Heart left ventricle (tissue), 16 donors: Measurements from ENCODE around the gene NSDHL. TPM values are rescaled to one million over a fixed set of nuclear protein-coding genes. Genes with fewer than 3 reads are reported as not detected.
A peak's percentile ranks its signal among the peaks of the same experiment; 100 is the strongest.

Source experiments
- ATAC-seq, 4 donors: fragments of 200-7000 bp; cut with Tn5 transposase; one replicate each; pipeline ENCODE4 v1.9.1; 2020 to 2022; ENCODE audit warnings: moderate library complexity in 4 of 4, mild to moderate bottlenecking in 3 of 4, moderate number of reproducible peaks in 1 of 4
- DNase-seq, 5 donors: peaks; one replicate each; pipeline ENCODE4 v3.0.0-alpha.2; 2020
- H3K27ac ChIP-seq, 12 donors: fragments of 200-600 bp; sonication (generic) in 4 of 12; one replicate each; pipeline versions ENCODE4 v1.5.0 to v1.8.0; 2016 to 2022; ENCODE audit warnings: mild to moderate bottlenecking in 2 of 12
- H3K27me3 ChIP-seq, 9 donors: fragments of 200-600 bp; sonication (generic) in 2 of 9; one replicate each; pipeline versions ENCODE4 v1.5.1 to v1.8.0; 2016 to 2022; ENCODE audit warnings: mild to moderate bottlenecking in 3 of 9
- H3K36me3 ChIP-seq, 9 donors: fragments of 200-600 bp; sonication (generic) in 2 of 9; one replicate each; pipeline versions ENCODE4 v1.5.0 to v1.8.0; 2018 to 2022; ENCODE audit warnings: mild to moderate bottlenecking in 2 of 9
- H3K4me1 ChIP-seq, 12 donors: fragments of 200-600 bp; sonication (generic) in 4 of 12; one replicate each; pipeline versions ENCODE4 v1.5.0 to v1.8.0; 2016 to 2022; ENCODE audit warnings: mild to moderate bottlenecking in 3 of 12
- H3K4me3 ChIP-seq, 12 donors: fragments of 200-600 bp; sonication (generic) in 4 of 12; one replicate each; pipeline versions ENCODE4 v1.5.0 to v1.8.0; 2017 to 2022; ENCODE audit warnings: mild to moderate bottlenecking in 9 of 12, moderate library complexity in 4 of 12
- H3K9me3 ChIP-seq, 12 donors: fragments of 200-600 bp; sonication (generic) in 4 of 12; one replicate each; pipeline versions ENCODE4 v1.5.0 to v1.8.0; 2016 to 2022; ENCODE audit warnings: mild to moderate bottlenecking in 1 of 12
- POLR2A ChIP-seq, 2 donors: fragments of 450-650 bp; IDR thresholded peaks; one replicate each; pipeline ENCODE4 v1.6.1; 2017; ENCODE audit warnings: antibody characterized with exemption in 2 of 2, mild to moderate bottlenecking in 2 of 2, moderate library complexity in 2 of 2
- WGBS, 4 donors: extraction: QIAGEN DNeasy Blood & Tissue Kit in 2 of 4; methylation state at CpG; one replicate each; pipeline versions ENCODE4 v1.1.5 to v1.1.7; 2013 to 2018; 5-methylcytosine and 5-hydroxymethylcytosine counted together
- intact Hi-C, 10 donors: fragments of 100-400 bp; cut with DNase I; formaldehyde crosslinking; loops; one replicate each; pipeline versions ENCODE4 v1.11.1 to v1.14.2; 2022
- polyA plus RNA-seq, 2 donors: library from polyadenylated mRNA; stranded (reverse); fragments of 200-250 nt; gene quantifications; one replicate each; pipeline ENCODE4 v1.2.3, GENCODE V29; 2013
- total RNA-seq, 9 donors: library from RNA; depleted of rRNA in 2 of 9; stranded (reverse); fragments of >200 nt in 2 of 9; fragmentation: NEBNext Ultra II Directional in 3 of 9; extraction: Animal tissue kit (Norgen Biotek cat#: 25700) in 3 of 9; gene quantifications; one replicate each; pipeline versions ENCODE4 v1.1.0 to v1.2.4, GENCODE V29; 2016 to 2023
- TF ChIP-seq, protein P1 (sequence below), 12 donors: fragments of 200-600 bp; sonication (generic) in 4 of 12; IDR thresholded peaks; one replicate each; pipeline versions ENCODE4 v1.5.0 to v1.8.0; 2018 to 2022; ENCODE audit warnings: antibody characterized with exemption in 12 of 12, mild to moderate bottlenecking in 5 of 12
- donor health status: ischemic (EF 13 %, LVEDD 7.1; RV severe dilation, severe dysfunction).
- donor health status: healthy with polysubstance abuse.
- donor health status: DM: no; HTN: yes; CAD: no.
- donor health status: DM: no; HTN: no; CAD: no.
- donor health status: ischemic (EF 25% LVEDD 6.9; RV normal size, moderate dysfunction).
- donor health status: ischemic (EF 25% LVEDD 5.7; RV mildly dilated, moderate dysfunction).
- donor health status: healthy.
- donor health status: DM: yes; HTN: yes; CAD: no.
- donor health status: ischemic (EF 35%, LVEDD 5.7; RV mildly dilated, moderate dysfunction).
- donor health status: nonischemic (EF 11% LVEDD 7.7; RV severe dilation, severe dysfunction).
- donor health status: DM: yes; HTN: yes; CAD: no.
- donor health status: PGD.
- donor health status: ischemic (EF 29% LVEDD 5.4; RV normal size, mild dysfunction).
- donor health status: nonischemic (EF 23%, LVEDD 6.1; RV moderate dilation, normal function).

The NSDHL gene
- total and polyA plus RNA-seq, 11 donors = 10.8 to 44.6 (median 18.0) TPM

DNA sequence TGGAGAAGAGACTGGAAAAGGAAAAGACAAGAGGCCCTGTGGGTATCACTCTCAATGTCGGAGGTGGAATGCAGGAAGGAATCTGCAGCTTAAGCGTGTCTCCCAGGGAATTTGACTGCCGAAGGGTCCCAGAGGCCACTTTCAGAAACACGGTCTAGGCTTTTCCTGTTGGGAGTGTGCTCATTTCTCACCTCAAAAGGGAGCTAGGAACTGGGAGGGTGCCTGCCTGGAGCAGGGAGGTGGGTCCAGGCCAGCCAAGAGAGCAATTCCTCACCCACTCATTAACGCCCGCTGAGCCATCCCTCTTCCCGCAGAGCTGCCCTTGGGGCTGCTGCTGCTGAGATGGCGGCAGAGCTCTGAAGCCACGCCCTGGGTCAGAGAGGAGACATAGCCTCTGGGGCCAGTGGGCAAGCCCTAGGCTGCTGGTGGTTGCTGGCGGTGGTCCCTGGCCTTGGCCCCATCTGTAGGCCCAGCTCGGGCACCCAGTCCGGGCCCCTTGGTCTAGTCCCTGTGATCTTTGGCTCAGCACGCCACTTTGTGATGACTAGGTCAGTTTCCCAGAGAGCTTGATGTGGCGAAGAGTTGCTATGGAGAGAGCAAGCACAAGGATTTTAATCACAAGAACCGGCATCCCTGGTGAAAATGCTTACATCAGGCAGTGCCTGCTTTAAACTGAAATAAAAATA lies 71.1 kb downstream of the NSDHL start:
- no peaks in the 10 kb centered on the region for H3K9me3 ChIP-seq
- 72 to 90% (median 84%) methylated on average over 9 to 15 of the region's 15 CpGs for WGBS, 4 donors
- no peak for DNase-seq
- peaks cover 0 to 4% (median 0%) of the 10 kb centered on the region in 12 donors for H3K4me1 ChIP-seq
- no peak overlapping the region for H3K4me3 ChIP-seq
- intact Hi-C loops = no loop called here
- no peak overlapping the region for H3K27ac ChIP-seq
- peaks cover 0 to 30% (median 0%) of the 10 kb centered on the region in 9 donors for H3K27me3 ChIP-seq
- no peaks in the 10 kb centered on the region for H3K36me3 ChIP-seq
- TF ChIP-seq, protein P1, sequence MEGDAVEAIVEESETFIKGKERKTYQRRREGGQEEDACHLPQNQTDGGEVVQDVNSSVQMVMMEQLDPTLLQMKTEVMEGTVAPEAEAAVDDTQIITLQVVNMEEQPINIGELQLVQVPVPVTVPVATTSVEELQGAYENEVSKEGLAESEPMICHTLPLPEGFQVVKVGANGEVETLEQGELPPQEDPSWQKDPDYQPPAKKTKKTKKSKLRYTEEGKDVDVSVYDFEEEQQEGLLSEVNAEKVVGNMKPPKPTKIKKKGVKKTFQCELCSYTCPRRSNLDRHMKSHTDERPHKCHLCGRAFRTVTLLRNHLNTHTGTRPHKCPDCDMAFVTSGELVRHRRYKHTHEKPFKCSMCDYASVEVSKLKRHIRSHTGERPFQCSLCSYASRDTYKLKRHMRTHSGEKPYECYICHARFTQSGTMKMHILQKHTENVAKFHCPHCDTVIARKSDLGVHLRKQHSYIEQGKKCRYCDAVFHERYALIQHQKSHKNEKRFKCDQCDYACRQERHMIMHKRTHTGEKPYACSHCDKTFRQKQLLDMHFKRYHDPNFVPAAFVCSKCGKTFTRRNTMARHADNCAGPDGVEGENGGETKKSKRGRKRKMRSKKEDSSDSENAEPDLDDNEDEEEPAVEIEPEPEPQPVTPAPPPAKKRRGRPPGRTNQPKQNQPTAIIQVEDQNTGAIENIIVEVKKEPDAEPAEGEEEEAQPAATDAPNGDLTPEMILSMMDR (IDR thresholded peaks at IDR 0.05) = no peak
- TF ChIP-seq POLR2A (IDR thresholded peaks at IDR 0.05) = no peak
- ATAC-seq = no peak

DNA sequence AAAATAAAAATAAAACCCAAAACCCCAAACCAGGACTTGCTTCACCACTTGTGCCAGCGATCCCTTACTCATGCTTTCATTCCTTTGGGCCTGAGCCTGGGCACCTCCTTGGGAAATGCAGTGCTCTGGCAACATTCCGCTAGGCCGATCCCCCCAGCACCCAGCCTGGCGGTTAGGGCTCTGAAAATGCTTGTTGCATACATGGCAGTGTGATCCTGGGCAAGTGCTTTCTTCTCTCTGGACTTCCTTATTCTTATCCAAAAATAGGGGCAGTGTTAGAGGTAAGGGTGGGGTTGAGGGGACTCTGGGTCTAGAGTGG lies 71.6 kb downstream of the NSDHL start:
- intact Hi-C loops = no loop called here
- 83 to 97% (median 91%) methylated on average over 4 of the region's 4 CpGs for WGBS, 4 donors
- Histone ChIP-seq H3K36me3 (no peaks in the 10 kb centered on the region), H3K27ac (no peak overlapping the region), H3K27me3 (peaks cover 0 to 28% (median 0%) of the 10 kb centered on the region in 9 donors), H3K4me1 (peaks cover 0 to 4% (median 0%) of the 10 kb centered on the region in 12 donors), H3K9me3 (no peaks in the 10 kb centered on the region), H3K4me3 (no peak overlapping the region)
- ATAC-seq (no peak), DNase-seq (no peak)
- TF ChIP-seq, protein P1 (IDR thresholded peaks at IDR 0.05) = no peak
- no peak for TF ChIP-seq POLR2A (IDR thresholded peaks at IDR 0.05)

DNA sequence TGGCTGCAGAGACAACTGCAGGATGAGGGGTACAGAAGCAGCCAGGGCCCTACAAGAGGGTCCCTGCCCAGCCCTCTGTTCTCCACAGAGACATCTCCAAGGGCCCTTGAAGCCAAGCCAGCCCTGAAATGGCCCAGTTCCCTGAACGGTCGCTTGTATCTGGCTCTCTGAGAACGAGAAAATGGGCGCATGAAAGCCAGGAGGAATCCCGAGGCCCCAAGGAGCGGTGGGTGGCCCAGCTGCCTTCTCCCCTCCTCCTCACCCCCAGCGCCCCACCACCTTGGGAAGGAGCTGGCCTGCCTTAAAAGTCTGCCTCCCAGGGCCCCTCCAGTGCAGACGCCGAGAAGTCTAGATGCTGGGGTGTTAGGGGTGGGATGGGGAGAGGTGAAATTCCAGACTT lies 72.7 kb downstream of the NSDHL start:
- H3K4me1 ChIP-seq = no peaks in the 10 kb centered on the region
- no peak overlapping the region for H3K4me3 ChIP-seq
- 79 to 83% (median 79%) methylated on average over 9 of the region's 9 CpGs for WGBS, 4 donors
- H3K36me3 ChIP-seq = no peaks in the 10 kb centered on the region
- H3K27ac ChIP-seq = no peak overlapping the region
- DNase-seq (no peak), ATAC-seq (no peak)
- intact Hi-C loops = no loop called here
- no peak for TF ChIP-seq POLR2A (IDR thresholded peaks at IDR 0.05)
- TF ChIP-seq, protein P1 (IDR thresholded peaks at IDR 0.05) = no peak
- H3K9me3 ChIP-seq = no peaks in the 10 kb centered on the region
- peaks cover 0 to 22% (median 0%) of the 10 kb centered on the region in 9 donors for H3K27me3 ChIP-seq

DNA sequence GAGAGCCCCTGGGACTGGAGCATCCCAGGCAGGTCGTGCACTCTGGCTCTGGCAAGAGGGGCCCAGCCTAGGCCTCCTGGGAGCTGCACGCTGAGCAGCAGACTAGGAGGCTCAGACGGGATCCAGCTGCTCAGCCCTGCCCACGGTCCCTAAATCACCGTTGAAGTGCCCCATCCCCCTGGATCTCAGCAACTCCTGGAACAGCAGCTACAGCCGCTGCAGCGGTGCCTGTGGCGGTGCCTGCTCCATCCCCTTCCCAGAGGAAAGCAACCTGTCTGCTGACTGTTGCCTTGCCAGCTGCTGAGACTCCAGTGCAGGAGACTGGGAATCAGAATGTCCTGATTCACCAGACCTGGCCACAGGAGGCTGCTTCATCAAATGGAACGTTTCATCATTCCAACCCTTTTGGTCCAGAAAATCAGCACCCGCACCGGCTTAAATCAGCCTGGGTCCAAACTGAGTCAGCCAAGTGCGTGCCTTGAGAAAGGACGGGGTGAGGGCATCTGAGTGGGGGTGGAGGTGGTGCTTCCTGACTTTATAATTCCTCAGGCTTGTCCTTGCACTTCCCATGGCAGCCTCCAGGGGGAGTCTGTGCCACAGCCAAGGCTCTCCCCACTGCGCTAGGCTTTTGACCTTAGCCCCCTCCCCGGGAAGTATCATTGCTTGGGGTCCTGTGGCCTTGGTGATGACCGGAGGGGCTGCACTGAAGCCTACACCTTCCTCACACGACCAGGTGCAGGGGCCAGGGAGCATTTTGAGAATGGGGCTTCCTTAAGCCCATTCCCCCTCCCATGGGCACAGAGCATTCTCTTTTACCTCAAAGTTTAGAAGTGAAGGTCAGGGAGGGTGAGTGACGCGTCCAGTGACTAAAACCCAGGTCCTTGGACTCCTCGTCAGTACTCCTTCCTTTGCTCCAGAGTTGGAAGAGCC lies 73.6 kb downstream of the NSDHL start:
- H3K4me1 ChIP-seq = no peaks in the 10 kb centered on the region
- ATAC-seq = peak in 3 of 4 donors; percentile 32 to 65 (median 50)
- no peaks in the 10 kb centered on the region for H3K9me3 ChIP-seq
- H3K27me3 ChIP-seq = peaks cover 0 to 17% (median 0%) of the 10 kb centered on the region in 9 donors
- TF ChIP-seq POLR2A (IDR thresholded peaks at IDR 0.05) = no peak
- TF ChIP-seq, protein P1 (IDR thresholded peaks at IDR 0.05) = peak; percentile 42 to 75 (median 56)
- H3K27ac ChIP-seq = no peak overlapping the region
- WGBS, 4 donors = 29 to 44% (median 36%) methylated on average over 18 to 20 of the region's 20 CpGs
- H3K36me3 ChIP-seq = no peaks in the 10 kb centered on the region
- DNase-seq = peak in 3 of 5 donors; percentile 19 to 68 (median 44)
- H3K4me3 ChIP-seq = no peak overlapping the region
- intact Hi-C loops = no loop called here
